Measurements from ENCODE around the gene PCDH10.

GRCh38 chr4:133156096-133156495, 7.0 kb downstream of the PCDH10 start:
- TF ChIP-seq CTCF (IDR thresholded peaks at IDR 0.05): no peak
- no peak for TF ChIP-seq POLR2A (IDR thresholded peaks at IDR 0.05)
